GM21737 (cell line): ENCODE results near the gene FAM72A.
"Not testable (repeated sequence)": the region's sequence is repeated elsewhere in the genome, so short reads cannot be mapped to it uniquely, and the experiment has no call there.

Experiments used
- ATAC-seq: cut with Tn5 transposase; IDR thresholded peaks from one replicate; pipeline ENCODE4 v1.9.1; 2021; ENCODE audit warnings: mild to moderate bottlenecking, moderate library complexity; ENCODE audit not compliant: unreplicated experiment

Gene FAM72A

DNA sequence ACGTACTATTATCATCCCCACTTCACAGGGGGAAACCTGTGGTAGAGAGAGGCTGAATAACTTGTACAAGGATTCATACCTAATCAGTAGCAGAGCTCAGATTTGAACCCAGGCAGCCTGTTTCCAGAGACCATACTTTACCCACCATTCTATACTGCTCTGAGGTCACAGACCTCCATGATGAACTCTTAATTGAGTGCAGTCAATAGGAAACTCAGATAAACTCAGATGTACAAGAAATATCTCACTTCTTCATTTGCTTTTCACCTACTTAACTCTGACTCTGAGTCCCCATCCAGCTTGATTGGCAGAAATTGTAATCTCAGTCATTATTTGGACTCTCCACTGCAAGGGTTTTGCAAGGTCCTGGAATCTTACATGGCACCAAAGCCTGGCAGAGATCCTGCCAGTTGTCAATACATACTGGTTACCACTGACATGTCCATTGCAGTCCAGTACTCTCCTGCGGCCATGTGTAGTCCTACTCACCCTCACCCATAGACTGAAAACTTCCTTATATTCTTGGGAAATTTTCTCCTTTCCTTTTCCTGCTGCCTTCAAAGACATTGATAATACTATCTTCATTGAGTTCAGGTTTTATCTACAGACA is 29.4 kb downstream of the FAM72A start:
- not testable (repeated sequence) for ATAC-seq

DNA sequence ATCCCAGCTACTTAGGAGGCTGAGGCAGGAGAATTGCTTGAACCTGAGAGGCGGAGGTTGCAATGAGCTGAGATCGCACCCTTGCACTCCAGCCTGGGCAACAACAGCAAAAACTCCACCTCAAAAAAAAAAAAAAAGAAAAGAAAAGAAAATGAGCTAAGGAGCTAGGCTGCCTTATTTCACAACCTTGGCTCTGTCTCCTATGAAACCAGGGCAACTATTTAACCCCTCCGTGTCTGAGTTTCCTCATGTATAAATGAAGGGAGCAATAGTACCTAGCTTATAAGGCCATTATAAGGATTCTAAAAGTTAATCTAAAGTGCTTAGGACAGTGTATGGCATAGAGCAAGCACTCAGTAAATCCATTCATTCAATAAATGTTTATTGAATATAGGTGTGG is 32.8 kb downstream of the FAM72A start:
- not testable (repeated sequence) for ATAC-seq

DNA sequence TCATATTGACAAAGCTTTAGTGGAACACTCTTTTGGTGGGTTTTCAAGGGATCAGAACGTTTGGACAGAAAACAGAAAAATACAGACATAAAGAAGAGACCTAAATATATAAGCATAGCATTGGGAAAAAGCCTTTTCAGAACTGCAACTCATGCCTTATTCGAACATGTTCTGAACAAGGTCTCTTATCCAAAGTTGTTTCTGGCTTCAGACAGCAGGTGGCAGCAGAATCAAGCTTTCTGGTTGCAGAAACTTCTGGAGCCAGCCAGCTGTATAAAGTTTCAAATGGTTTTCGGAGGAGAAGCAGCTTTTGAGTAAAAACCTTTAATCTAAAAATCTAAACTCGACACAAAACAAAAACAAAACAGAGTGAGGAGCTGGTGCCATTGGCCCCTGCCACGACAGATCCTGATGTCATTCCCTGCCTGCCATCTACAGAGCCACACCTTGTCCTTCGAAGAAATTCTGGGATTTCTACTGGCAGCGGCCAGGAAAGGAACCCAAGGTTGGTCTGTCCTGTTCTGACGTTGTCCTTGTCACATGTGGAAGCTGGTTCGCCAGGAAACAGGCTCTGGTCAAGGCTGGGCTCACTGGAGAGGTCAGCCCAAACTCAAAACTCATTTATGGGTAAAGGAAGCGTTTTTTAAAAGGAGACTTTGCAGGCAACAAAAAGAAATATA is 35.1 kb downstream of the FAM72A start:
- not testable (repeated sequence) for ATAC-seq

DNA sequence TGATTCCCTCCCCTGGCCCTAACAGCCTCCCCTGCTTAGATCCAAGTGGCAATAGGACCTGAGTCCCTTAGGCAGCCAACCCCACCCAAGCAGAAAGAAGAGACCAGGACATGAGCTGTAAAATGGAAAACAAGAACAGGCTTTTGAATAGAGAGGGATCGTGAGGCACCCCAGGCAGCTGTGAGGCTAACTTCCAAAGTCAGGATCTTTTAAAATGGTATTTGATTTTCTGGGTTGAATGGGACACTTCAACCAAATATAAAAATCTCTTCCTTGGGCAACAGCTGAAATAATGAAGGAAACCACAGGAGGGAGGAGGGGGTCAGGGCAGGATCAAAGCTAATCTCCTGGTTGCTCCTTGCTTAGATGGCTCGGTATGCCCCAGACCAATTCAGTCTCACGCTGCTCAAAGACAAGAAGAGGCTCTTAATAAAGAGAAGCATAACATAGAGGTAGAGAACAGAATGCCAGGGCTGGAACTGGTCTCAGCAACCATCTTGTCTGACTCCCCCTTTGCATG is 56.8 kb downstream of the FAM72A start:
- ATAC-seq = no peak

DNA sequence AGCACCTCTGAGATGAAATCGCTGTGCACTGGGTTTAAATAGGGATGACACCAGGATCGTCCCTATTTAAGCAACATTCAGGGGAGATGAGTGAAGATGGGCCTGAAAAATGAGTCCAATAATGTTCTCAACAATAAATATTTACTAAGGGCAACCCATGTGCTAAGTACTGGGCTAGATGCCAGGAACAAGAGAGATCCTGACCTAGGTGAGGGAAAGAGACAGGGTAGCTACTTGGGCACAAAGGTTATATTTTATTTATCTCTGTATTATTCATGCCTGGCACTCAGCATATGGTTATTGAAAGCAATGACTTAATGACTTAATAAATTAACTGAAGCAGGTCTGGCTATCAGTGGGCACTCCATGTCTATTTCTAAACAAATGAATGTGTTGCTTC is 58.0 kb downstream of the FAM72A start:
- ATAC-seq = no peak

DNA sequence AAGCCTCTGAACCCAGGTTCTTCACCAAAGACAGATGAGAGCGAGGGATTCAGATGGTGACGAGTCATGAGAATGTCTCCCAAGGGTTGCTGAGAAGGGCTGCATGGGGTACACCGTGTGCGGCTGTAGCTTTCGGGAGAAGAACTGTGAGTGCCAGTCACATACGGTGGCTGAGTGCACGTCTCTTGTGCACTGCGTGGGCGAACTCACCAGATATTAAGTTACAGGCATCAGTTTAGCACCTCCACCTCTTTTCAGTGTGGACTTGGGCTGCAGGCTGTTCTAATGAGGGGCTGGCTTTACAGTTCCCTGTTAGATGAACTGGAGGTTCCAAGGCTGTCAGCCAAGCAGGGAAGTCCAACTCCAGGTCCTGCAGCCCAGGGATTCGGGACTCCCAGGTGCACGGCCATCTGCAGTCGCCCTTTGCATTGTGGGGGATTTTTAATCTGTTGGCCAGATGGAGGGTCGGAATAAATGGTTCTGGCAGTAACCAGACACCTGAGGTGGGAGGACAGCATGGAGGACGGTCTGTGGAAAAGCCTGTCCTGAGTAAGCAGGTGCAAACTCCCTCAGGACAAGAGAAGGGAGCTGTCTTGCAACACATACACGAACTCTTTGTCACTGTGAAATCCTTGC is 59.0 kb downstream of the FAM72A start:
- no peak for ATAC-seq

DNA sequence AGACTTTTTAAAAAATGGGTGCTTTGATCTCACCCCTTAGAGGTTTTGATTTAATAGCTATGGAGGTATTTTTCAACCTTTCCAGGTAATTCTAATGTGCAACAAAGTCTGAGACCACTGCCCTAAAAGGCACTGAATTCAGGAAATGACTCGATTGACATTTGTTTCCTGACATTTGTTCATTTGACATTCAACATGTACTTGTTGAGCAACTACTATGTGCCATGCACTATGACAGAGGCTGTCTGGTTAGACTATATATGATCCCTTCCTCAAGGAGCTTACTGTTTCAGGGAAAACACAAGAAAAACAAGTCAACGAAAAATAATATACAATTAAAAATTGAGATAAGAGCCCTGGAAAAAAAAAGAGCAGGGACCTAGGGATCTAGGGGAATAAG is 59.9 kb downstream of the FAM72A start:
- no peak for ATAC-seq

DNA sequence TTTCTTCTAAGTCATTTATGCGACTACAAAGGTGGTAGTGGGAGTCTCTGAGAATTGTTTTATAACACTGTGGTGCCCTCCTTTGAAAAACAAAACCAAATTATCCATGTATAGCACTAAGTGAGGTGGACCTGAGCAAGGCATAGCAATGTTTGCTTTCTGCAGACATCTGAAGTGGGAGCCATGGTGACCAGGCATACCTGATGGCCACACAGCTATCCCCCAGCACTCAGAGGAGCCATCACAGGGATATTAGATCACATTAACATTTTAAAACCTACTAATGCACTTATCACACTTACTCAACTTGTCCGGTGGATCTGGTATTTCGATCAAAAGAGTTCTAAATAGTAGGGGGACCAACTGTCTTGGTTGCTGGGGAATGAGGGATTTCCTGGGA is 60.6 kb downstream of the FAM72A start:
- ATAC-seq = no peak

DNA sequence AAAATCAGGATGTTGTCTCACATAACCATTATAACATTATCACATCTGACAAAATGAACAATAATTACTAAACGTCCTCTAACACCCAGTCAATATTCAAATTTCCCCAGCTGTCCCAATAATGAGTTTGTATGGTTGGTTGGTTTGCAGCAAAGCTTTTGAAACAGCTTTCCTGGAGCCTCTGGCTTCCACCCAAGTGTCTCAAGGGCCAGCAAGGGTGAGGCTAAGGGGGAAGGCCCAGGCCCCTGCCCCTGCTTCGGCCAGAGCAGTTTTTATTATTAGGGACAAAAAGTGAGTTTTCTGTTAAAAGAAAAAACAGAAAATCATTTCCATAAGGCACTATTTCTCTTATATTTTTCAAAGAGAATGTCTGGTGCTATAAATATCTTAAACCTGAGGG is 66.4 kb downstream of the FAM72A start:
- ATAC-seq = no peak
